GM19452 (cell line): ENCODE results near the gene TBC1D1.

Source experiments
- ATAC-seq: cut with Tn5 transposase; IDR thresholded peaks from one replicate; pipeline ENCODE4 v1.9.1; 2021; ENCODE audit not compliant: unreplicated experiment

TBC1D1 gene

DNA sequence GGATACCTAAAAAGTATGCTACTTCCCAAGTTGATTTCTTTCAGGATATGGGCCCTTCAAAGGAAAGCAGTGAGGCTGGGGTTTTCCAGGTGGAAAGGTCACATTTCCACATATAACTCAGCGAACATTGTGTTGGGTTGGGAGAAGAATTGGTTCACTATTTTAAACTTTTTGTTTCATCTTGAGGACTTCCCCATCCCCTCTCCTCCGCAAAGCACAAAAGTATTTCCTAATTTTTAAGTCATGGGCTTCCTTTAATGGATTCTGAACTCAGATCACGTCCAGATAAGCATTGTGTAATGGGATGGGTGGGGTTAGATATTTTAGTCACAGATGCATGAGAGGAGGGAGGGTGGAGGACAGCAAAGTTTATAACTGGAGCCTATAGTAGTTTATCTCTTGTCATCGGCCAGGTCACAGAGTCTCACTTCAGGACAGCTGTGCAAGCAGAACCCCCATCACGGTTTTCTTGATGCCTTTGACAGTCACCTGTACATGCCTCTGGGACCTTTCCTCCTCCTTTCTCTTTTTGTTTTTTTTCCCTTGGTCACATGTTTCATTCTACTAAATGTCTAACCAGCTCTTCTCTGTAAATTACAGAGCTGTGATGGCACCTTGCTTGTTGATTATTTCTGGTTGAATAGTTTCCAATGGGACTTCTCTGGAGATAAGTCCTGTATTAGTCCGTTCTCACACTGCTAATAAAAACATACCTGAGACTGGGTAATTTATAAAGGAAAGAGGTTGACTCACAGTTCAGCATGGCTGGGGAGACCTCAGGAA, 184.7 kb downstream of the TBC1D1 start:
- ATAC-seq = no peak

DNA sequence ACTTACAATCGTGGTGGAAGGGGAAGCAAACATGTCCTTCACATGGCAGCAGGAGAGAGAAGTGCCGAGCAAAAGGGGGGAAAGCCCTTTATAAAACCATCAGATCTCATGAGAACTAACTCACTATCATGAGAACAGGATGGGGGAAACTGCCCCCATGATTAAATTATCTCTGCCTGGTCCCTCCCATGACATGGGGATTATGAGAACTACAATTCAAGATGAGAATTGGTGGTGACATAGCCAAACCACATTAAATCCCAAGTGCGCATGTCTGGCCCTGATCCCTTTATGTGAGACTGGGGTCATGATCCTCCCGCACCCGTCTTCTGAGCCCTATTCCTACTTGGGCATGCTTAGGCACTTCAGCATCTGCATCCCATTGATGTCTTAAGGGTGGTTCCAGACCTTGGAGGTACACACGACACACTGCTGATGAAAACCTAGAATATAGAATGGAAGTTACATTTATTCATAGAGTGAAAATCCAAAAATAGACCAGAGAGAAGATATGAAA, 185.3 kb downstream of the TBC1D1 start:
- no peak for ATAC-seq

DNA sequence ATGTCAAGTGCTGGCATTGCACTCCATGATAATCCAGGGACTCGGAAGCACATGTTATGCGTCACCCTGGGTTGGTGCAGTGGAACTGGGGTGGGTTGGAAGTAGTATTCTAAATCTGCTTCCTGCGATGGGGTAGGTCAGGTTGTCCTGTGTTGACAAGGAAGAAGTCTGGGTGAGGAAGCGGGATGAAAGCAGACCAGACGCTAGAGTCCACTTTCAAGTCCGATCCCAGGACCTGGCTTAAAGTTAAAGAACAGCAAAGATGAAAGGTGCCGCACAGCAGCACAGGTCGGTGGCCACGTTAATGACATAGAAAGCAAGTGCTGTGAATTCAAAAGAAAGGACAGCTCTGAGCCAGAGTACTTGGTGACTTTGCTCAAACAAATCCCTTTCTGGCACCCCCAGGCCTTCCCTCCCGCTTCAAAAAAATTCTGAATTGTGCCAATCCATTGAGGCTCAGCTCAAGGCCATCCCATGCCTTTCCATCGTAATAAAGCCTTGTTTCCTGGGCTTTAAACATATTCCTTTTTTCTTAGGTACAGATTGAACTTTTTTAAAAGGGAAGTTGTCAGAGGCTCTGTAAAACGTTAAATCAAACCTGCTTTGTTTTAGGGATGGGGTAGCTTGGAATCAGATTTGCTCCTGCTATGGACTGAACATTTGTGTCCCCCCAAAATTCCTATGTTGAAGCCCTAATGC, 187.1 kb downstream of the TBC1D1 start:
- no peak for ATAC-seq

DNA sequence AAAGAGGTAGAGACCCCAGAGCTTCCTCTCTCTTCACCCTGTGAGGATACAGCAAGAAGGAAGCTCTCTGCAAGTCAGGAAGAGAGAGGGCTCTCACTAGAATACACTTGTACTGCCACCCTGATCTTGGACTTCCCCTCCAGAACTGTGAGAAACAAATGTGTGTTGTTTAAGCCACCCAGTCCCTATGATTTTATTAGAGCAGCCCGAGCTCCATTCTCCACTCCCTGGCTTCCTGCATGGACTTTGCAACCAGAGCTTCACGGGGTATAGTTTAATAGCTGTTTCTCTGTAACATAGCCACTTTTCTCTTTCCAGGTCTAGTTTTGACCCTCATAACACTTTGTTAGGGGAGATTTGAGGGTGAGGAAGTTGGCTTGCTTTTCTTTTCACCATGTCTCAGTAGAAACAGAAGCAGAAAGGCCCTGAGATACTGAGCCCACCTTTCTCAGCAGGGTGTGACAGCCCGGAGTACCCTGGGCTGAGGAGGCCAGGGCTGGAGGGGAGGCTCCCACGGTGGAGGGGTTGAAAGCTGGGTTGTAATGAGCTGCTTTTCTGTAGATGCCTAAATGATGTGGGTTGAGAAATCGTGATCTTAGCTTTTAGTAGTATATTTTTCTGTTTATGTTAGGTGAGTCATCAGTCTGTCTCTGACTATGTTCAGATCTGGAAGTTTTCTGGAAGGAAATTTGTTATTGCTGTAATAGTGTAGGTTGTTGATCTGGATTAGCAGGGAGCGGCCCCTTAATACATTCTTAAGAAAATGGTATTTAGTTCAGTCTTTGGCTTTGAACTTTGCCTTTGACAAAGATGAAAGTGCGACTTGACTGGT, 187.9 kb downstream of the TBC1D1 start:
- no peak for ATAC-seq

DNA sequence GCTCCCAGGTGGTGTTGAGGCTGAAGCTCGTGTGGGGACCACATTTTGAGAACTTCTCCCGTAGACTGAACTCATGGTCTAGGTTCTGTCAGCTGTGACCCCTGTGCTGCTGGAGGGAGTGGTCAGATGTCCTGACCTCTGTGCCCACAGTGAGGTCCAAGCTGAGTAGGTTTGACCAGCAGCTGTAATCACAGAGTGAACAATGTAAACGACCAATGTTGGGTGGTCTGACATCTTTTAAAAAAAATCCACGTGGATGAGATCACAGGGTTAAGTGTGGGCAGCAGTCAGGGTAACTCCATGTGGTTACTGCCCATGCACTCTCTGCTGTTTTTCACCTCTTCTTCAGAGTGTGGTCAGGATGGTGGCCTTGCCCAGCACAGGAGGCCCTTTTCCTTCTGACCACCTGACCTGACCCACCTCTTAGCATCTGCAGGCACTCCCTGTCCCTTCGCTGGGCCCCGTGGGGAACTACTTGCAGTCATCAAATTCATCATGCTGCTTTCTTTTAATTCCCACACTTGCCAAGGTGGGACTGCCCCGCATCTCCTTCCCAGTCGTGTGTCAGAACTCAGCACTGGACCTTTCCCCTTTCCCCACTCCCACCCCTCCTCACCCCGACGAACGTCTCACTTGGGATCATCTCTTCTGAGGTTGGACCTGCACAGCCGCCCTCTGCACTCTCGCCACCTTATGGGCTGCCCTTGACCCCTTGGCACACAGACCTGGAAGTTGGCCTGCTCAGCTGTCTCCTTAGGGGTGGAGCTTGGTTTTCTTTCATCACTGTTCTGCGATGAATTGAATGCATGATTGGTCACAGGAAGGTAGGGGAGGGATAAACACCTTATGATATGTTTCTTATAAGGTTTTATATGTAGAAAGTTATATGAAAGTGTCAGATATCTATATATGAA, 189.4 kb downstream of the TBC1D1 start:
- no peak for ATAC-seq

DNA sequence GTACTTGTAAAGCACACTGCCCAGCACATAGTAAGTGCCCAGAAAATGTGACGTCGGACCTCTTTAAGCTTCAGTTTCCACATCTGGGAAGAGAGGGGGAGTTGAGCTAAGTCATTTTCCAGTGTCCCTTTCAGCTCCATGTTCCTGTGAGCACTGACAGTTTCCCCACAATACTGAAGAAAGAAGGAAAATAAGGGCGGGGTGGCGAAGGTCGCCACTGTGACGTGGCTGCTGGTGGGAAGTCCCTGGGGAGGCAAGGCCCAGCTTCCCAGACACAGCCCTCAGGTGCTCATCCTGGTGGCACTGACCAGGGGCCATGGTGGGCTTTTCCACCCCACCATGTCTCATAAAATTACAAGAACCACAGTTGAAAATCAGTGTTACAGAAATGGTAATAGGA, 191.1 kb downstream of the TBC1D1 start:
- ATAC-seq = no peak

DNA sequence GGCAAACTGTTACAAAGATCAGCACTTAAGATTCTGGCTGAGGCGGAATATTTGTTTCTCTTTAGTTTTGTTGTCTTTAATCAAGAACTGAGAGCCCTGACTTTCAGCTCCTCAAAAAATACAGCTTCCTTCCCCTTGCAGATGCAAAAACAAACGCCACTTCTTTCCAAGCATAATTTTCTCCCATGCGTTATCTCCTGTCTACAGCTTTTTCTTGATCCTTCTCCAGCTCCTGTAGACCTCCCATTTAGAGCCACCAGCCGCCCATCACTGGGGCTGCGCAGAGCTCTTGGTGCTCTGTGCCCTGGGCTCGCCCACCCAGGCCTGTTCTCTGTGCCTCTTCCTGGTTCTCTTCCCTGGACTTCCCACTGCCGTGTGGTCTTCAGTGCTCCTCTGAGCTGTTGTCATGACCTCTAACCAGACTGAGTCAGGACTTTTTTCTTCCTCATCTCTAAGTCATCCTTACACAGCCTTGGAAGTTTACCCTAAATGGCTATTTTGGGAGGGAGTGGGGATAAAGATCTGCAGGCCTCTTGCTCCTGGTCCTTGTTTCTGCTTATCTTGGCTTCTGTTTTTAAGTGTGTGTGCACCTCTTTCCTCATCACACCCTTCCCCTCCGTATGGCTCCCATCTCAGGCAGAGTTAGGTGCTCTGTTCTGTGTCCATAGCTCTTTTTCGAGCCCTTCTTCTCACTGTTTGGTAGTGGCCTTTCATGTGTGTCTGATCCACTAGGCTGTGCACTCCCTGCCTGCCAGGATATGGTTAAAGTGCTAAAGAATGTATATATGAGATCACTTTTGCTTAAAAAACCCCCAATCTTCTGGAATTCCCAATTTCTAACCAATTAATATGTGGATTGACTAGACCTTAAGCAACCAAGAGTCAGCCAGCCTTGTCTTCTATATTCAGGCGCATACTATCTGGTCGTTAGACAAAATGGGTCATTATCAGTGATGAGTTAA, 191.8 kb downstream of the TBC1D1 start:
- no peak for ATAC-seq

DNA sequence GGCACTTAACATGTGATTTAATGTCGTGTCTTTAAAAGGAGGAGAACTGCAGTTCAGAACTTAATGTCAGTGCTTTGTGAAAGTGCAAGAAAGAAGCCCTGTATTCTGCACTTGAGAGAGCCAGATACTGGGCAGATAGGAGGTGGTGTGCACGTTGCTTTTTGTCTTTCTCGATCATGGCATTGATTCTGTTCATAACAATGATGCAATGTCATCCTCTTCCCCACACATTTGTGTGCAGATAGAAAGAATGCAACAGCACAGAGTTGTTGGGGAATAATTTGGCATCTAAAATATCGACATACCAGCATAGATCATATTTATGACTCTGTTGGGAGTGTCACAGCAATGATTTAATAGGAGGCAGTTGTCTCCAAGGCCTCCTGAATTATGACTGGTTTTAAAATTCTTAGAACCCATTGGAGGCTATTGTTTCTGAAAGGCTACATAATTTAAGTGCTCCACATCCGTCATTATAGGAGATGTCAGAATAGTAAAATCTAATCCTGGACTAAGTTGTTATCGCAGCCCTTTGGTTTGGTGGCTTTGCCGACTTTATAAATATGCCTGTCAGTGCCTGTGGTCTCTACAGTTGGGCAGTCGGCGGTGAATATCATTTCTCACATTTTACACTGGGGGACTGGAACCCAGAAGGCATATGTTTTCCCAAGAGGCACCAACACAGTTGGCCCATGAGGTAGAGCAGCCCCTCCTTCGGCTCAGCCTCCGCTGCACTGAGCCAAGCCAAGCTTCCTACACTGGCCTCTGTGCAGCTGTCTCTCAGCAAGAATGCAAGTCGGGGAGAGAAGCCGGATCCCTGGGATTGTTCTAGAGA, 194.2 kb downstream of the TBC1D1 start:
- no peak for ATAC-seq

DNA sequence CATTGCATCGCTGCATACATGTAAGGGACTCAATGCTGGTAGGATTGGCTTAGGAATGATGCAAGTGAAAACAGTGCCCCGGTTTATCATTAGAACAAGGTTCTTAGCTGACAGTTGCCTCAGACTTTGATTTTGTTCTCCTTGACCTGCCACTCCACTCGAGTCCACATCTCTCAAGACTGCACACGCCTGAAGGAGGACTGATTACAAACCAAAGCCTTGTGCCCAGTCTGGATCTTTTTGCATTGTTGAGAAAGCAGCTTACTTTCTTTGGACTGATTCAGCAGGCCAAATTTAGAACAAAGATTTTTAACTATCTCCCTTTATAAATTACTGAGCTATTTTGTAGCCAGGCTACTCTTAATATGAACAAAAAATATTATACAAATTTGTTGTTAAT, 194.9 kb downstream of the TBC1D1 start:
- ATAC-seq = no peak

DNA sequence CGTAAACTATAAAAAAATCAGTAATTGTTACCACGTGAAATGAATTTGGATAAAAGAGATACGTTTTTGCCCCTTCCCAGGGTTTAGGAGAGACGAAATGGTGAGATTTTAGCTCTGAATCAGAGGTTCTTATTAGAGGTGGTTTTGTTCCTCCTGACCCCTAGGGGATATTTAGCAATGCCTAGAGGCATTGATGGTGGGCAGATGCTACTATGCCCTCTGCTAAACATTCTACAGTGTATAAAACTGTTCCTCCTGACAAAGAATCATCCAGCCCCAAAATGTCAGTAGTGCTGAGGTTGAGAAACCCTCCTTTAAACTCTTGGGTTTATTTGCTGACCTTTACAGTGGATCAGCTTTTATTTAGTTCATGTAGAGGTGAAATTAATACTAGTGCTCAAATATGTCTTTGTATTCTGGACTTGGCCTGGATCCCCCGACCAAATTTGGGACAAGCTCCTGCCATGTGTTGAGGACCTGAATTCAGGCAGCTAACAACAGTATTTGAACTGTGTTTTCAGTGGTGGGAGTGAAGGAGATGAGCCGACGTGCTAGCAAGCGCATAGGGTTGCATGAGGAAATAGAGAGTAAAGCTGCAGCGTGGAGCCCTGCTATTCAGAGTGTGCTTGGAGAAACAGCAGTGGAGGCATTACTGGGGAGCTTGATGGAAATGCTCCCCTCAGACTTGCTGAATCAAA, 195.4 kb downstream of the TBC1D1 start:
- no peak for ATAC-seq

DNA sequence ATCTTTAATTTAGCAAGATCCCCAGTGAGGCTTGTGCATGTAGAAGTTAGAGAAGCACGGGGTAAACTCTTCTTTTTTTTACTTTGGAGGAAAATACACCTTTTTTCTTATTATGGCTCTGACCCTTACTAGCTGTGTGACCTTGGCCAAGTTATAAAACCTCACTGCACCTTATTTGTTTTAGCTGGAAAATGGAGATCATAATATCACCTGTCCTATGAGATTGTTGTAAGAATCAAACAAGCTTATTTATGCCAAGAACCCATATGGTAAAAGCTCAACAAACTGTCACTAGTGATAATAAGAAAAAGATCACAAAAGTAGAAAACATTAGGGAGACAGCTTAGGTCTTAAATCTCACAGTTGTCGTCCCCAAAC, 196.0 kb downstream of the TBC1D1 start:
- no peak for ATAC-seq

DNA sequence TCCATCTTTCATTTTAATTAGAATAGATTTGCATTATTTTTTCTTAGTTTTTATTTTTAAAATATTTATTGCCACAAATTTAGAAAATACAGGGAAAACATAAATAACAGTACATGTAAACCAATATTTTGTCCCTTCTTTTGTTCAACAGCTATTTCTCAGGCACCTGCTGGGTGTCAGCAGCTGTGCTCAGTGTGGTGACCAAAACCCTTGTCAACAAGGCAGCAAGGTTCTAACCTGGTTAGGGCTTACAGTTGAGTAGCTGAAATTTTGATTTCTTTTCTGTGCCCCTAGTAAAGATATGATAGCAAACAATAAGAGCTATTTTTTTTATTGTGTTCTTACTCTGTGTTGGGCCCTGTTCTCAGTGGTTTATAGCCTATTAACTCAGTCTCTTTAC, 197.4 kb downstream of the TBC1D1 start:
- ATAC-seq = no peak

DNA sequence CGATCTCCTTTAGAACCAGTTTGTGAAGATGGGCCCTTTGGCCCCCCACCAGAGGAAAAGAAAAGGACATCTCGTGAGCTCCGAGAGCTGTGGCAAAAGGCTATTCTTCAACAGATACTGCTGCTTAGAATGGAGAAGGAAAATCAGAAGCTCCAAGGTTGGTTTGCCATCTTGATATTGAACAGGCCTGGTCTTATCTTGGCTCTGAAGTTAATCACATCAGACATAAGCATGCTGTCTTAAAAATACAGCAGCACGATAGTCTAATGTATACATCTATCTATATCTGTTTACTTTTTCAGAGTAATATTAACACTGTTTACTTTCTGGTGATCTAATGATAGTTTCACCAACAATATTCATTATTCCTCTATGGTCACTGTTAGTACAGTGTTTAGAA, 199.1 kb downstream of the TBC1D1 start:
- no peak for ATAC-seq

DNA sequence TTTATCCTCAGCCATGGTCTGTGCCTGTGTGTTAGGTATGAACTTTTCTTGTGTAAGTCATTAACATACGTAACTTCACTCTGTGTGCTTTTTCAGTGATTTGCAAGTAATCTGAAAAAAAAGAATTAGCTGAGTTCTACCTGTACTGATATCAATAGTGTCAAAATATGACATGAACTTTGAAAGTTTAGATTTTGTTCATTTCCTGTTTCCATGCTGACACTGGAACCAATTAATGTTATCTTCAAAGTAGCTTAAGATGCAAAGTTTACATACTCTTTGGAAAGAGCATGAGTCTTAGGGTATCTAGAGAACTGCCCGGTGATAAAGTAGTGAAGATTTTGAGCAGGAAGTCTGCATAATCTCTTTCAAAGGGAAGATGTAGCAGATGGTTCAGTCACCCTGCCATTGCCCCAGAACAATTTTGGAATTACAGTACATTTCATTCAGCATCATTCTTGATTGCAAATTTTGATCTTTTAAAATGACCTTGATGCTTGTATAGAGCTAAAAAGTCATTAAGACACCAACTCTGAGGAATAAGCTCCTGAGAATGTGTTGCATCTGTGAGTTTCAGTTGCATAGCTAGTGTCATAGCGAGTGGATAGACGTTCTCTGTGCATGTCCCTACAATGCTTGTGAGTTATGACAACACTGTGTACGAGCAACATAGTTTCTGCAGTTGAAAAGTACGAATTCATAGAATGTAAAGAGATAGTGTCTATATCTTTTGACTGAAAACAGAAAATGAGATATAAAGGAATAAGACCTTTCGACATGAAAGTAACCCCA, 199.8 kb downstream of the TBC1D1 start:
- ATAC-seq = no peak

DNA sequence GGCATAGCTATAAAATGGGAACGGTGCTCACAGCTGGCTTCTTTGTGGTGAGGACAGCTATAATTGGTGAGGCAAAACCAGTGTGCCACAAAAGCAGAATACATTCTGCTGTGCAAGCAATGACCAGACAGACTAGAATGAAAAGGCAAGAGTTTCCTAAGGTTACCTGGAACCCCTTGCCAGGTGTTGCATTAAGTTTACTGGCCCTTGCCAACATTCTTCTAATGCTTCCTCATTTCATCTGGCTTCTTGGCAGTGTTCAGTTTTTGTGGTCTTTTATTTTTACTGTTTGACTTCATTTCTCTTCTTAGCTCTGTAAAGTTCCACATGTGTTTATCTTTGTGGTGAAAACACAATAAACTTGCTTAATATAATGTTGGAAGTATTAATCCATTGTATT, 200.8 kb downstream of the TBC1D1 start:
- ATAC-seq = no peak

DNA sequence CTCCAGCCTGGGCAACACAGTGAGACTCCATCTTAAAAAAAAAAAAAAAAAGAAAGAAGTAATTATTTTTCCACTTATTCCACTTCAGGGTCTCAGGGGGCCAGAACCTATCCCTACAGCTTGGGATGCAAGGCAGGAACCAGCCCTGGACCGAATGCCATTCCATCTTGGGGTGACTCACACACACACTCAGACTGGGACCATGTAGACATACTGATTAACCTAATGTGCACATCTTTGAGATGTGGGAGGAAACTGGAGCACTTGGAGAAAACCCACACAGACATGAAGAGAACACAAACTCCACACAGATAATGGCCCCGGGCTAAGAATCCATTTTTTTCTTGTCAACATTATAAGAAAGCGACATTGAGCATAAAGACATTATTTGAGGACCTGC, 201.8 kb downstream of the TBC1D1 start:
- ATAC-seq = no peak

DNA sequence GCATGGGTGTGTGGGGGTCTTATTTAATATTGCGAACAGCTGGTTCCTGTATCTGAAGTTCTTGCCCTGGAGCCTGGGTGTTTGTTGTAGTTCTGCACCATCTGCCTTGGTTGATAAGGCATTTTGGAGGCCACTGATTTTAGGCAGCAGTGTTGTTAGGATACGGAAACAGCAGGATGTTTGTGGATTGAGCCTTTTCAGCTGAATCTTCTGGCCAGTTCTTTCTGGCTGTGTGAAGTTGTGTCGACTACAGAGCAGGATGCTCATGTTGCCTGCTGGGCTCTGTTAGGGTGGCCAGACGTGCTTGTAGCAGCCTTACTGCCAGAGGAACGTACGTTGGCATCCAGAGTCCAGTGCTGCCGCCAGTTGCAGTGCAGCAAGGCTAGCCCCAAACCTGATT, 203.5 kb downstream of the TBC1D1 start:
- ATAC-seq = no peak
